ENCODE data around the gene MATR3. TPM values are rescaled to one million over a fixed set of nuclear protein-coding genes. Genes with fewer than 3 reads are reported as not detected.

MATR3 gene
- polyA plus RNA-seq, 3 donors, result 61.8 to 174 (median 137) TPM

DNA sequence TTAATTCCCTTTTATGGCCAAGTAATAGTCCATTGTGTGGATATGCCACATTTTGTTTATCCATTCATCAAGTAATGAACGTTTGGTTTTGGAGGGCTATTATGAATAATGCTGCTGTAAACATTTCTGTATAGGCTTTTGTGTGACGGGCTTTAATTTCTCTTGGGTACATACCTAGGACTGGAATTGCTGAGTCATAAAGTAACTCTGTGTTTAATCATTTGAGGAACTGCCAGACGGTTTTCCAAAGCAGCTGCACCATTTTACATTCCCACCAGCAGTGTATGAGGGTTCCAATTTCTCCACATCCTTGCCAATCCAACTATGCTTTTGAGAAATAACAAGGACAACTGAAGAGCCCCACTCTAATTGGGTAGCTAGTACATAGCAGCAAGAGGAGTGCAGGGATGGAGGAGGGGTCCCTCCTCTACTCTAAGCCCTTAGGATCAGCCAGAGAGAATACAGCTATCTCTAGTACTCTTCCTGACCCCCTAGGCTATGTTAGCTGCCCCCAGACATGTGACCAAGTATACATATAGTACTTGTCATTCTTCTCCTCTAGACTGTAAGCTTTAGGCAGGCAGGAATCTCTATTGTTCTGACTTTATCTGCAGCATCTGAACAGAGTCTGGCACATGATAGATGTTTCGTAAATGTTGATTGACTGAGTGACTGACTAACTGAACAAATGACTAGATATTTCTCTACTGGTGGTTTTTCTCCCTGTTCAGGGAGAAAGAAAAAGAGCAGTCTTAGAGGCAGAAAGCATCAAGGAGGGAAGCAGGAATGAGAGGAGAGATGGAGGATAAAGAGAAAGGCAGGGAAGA, 22.1 kb upstream of the MATR3 start:
- TF ChIP-seq, protein P1, sequence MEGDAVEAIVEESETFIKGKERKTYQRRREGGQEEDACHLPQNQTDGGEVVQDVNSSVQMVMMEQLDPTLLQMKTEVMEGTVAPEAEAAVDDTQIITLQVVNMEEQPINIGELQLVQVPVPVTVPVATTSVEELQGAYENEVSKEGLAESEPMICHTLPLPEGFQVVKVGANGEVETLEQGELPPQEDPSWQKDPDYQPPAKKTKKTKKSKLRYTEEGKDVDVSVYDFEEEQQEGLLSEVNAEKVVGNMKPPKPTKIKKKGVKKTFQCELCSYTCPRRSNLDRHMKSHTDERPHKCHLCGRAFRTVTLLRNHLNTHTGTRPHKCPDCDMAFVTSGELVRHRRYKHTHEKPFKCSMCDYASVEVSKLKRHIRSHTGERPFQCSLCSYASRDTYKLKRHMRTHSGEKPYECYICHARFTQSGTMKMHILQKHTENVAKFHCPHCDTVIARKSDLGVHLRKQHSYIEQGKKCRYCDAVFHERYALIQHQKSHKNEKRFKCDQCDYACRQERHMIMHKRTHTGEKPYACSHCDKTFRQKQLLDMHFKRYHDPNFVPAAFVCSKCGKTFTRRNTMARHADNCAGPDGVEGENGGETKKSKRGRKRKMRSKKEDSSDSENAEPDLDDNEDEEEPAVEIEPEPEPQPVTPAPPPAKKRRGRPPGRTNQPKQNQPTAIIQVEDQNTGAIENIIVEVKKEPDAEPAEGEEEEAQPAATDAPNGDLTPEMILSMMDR (IDR thresholded peaks at IDR 0.05), result no peak
- peaks cover 17% of the 10 kb centered on the region for H3K79me2 ChIP-seq (ENCODE audit: insufficient read depth, low read length)
- peaks cover 47% of the 10 kb centered on the region for H3K4me1 Mint-ChIP-seq
- peak overlapping the region in 1 of 7 donors; percentile 21 for H3K27ac Mint-ChIP-seq
- H3K4me3 Mint-ChIP-seq, result no peak overlapping the region
- H3K36me3 ChIP-seq (replicated peaks in 1 of 2; ENCODE audit: control insufficient read depth in 1 of 2, insufficient read depth in 2 of 2, low read length in 2 of 2), result peaks cover 0 to 6% of the 10 kb centered on the region in 2 donors
- no peak overlapping the region for H2AFZ ChIP-seq (ENCODE audit: insufficient read depth, low read depth, low read length, poor library complexity, severe bottlenecking)
- H3K27ac ChIP-seq (ENCODE audit: low read depth in 1 of 2, low read length in 2 of 2), result no peak overlapping the region
- WGBS (ENCODE audit: insufficient coverage), result 100% methylated on average over 1 of the region's 4 CpGs
- intact Hi-C loops (cut with micrococcal nuclease), result loop anchor here in 1 of 2 donors (5.0 kb wide), 1 partner anchor 69 kb away; no protein-coding TSS in a partner anchor
- no peaks in the 10 kb centered on the region for H3K9me3 ChIP-seq (replicated peaks in 1 of 2; ENCODE audit: control insufficient read depth in 1 of 2, insufficient read depth in 1 of 2, low read length in 2 of 2)
- H3K4me3 ChIP-seq (replicated peaks in 1 of 3; ENCODE audit: low read depth in 2 of 3, low read length in 3 of 3), result no peak overlapping the region
- peaks cover 0 to 3% (median 0%) of the 10 kb centered on the region in 3 donors for H3K27me3 Mint-ChIP-seq (ENCODE audit: low read depth in 3 of 3)
- H3K4me2 ChIP-seq (replicated peaks; ENCODE audit: extremely low read depth, low read length, poor library complexity, severe bottlenecking), result no peak overlapping the region
- H3K4me1 ChIP-seq (ENCODE audit: control insufficient read depth in 1 of 2, insufficient read depth in 2 of 2, low read length in 2 of 2), result peaks cover 35 to 38% of the 10 kb centered on the region in 2 donors
- H3K27me3 ChIP-seq (ENCODE audit: control insufficient read depth in 2 of 2, insufficient read depth in 2 of 2, low read length in 2 of 2), result no peaks in the 10 kb centered on the region
- H3K9ac ChIP-seq (ENCODE audit: insufficient read depth, low read length, poor library complexity, severe bottlenecking), result no peak overlapping the region
- H3K9me3 Mint-ChIP-seq, result peaks cover 0 to 3% (median 0%) of the 10 kb centered on the region in 7 donors
- H4K20me1 ChIP-seq (ENCODE audit: insufficient read depth, low read length), result no peaks in the 10 kb centered on the region
- H3K36me3 Mint-ChIP-seq, result no peaks in the 10 kb centered on the region
- peak in 2 of 3 donors; percentile 40 to 54 for DNase-seq

GRCh38 chr5:139272471-139273321, 20.8 kb upstream of the MATR3 start:
- DNase-seq, result no peak
- peaks cover 0 to 3% (median 0%) of the 10 kb centered on the region in 7 donors for H3K9me3 Mint-ChIP-seq
- peaks cover 35 to 38% of the 10 kb centered on the region in 2 donors for H3K4me1 ChIP-seq (ENCODE audit: control insufficient read depth in 1 of 2, insufficient read depth in 2 of 2, low read length in 2 of 2)

More at GRCh38 chr5:139272471-139273321, 20.8 kb upstream of the MATR3 start:
- TF ChIP-seq, protein P1 (IDR thresholded peaks at IDR 0.05), result no peak
- Histone ChIP-seq H3K79me2 (ENCODE audit: insufficient read depth, low read length) (peaks cover 20% of the 10 kb centered on the region), H3K27me3 (ENCODE audit: control insufficient read depth in 2 of 2, insufficient read depth in 2 of 2, low read length in 2 of 2) (no peaks in the 10 kb centered on the region), H3K36me3 (replicated peaks in 1 of 2; ENCODE audit: control insufficient read depth in 1 of 2, insufficient read depth in 2 of 2, low read length in 2 of 2) (peaks cover 0 to 7% of the 10 kb centered on the region in 2 donors), H3K4me2 (replicated peaks; ENCODE audit: extremely low read depth, low read length, poor library complexity, severe bottlenecking) (peak overlapping the region; percentile 88), H3K9ac (ENCODE audit: insufficient read depth, low read length, poor library complexity, severe bottlenecking) (no peak overlapping the region), H3K4me3 (replicated peaks in 1 of 3; ENCODE audit: low read depth in 2 of 3, low read length in 3 of 3) (peak overlapping the region in 1 of 3 experiments; percentile 83), H3K9me3 (replicated peaks in 1 of 2; ENCODE audit: control insufficient read depth in 1 of 2, insufficient read depth in 1 of 2, low read length in 2 of 2) (no peaks in the 10 kb centered on the region), H2AFZ (ENCODE audit: insufficient read depth, low read depth, low read length, poor library complexity, severe bottlenecking) (peak overlapping the region; percentile 88), H4K20me1 (ENCODE audit: insufficient read depth, low read length) (no peaks in the 10 kb centered on the region), H3K27ac (ENCODE audit: low read depth in 1 of 2, low read length in 2 of 2) (no peak overlapping the region)
- intact Hi-C loops (cut with micrococcal nuclease), result loop anchor here in 1 of 2 donors (5.0 kb wide), 1 partner anchor 70 kb away; no protein-coding TSS in a partner anchor
- Mint-ChIP-seq H3K4me1 (peaks cover 47% of the 10 kb centered on the region), H3K36me3 (peaks cover 0 to 5% of the 10 kb centered on the region in 2 donors), H3K27me3 (ENCODE audit: low read depth in 3 of 3) (peaks cover 0 to 2% (median 0%) of the 10 kb centered on the region in 3 donors), H3K4me3 (peak overlapping the region; percentile 84 to 93), H3K27ac (peak overlapping the region in 5 of 7 donors; percentile 85 to 95 (median 91))
- 0% methylated on average over 1 of the region's 6 CpGs for WGBS (ENCODE audit: insufficient coverage)

Measured in CD14-positive monocyte (primary cell).